OCI-M2 (cell line): Measurements from ENCODE around the gene AHDC1.

Experiments used
- DNase-seq: peaks from one replicate; lab custom pipeline; 2025; ENCODE audit not compliant: unreplicated experiment; lab: John Stamatoyannopoulos, UW

Gene AHDC1

DNA sequence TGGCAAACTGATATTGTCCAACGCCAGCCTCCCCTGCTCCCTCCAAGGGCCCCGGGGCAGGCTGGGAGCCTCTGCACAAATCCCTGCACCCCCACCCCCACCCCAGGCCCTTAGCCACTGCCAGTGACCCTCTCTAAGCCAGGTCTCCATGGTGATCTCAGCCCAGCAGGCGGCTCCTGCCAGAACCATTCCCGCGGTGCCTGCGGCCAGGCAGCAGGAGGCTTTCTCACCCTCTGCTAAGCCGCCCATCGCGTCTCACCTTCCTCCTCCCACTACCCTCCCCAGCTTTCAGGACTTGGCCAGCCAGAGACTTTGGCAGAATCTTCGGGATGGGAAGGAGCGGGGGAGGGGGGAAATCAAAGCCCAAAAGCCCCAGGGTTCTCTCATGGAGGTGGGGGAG, 67.2 kb downstream of the AHDC1 start:
- no peak for DNase-seq

DNA sequence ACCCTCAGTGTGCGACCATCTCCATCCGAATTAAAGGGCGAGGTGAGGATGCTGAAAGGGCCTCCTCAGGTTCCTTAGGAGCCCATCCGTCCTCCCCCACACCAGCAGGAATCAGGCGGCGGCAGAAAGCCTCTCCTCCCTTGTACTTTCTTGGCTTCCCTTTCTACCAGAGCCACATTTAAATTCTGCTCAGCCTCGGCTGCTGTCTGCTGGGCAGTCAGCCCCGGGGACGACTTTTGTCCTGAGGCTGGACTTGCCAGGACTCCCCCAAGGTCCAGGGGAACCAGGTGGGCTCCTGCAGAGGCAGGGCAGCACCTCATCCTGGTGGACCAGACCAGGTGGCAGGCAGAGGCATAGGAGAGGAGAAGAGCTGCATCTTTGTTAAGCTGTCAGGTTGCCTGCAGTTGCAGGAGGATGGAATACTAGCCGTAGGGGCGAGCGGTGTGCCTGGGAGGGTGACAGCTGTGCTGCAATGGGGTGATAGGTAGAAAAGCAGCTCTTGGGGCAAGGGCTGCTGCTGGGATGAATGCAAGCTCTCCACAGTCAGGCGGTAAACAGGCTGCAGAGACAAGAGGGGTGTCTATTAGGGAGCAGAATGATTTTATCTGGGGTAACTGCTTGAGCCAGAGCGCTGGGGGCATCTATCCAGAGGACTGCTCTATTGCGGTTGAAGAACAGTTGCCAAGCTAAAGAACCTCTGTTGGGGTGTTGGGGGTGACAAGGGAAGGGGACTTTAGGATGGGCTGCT, 67.8 kb downstream of the AHDC1 start:
- DNase-seq = no peak

DNA sequence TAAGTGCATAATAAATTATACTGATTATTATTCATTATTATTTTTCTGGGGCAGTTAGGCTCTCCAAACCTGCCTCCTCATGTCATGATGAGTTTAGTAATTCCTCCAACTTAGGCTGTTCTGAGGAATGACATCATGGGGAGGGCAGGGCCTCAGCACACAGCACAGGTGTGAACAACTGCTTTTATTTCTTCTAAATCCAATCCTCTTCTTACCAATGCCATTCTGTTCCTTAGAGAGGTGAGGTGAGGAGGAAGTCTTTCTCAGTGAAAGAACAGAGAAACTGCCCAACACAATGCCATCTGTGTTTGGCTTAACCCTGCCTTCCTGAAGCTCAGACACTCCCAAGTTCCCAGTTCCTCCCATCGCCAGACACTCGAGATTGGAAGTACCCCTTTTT, 68.6 kb downstream of the AHDC1 start:
- no peak for DNase-seq

DNA sequence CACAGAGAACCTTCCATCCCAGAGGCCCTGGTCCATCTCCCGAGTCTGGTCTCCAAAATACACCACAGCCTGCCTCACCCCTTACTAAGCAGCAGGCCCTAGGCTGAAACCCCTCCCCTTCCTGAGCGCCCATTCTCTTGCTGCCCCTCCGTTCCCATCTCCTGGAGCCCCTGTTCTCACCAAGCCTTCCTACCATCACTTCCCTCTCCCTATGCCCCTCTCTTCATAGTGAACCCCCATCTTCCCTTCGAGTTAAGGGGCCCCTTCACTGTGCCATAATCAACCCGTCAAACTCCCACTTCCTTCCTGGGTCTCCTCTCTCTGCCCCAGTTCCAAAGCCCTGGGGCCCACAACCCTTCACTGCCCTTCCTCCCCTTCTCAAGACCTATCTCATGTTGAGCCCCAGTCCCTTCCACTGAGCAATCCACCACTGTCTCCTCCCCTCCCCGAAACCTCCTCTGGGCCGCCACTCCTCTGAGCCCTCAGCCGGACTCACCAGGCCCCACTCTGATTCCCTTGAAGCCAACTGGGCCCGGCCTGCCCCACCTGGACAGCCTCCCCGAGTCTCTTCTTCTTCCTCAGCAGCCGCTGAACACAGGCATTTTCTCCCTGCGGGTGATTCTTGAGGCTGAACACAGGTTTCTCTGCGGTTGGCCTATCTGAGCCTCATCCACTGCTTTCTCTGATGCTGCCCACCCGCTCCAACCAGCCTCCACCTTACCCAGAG, 71.8 kb downstream of the AHDC1 start:
- no peak for DNase-seq

DNA sequence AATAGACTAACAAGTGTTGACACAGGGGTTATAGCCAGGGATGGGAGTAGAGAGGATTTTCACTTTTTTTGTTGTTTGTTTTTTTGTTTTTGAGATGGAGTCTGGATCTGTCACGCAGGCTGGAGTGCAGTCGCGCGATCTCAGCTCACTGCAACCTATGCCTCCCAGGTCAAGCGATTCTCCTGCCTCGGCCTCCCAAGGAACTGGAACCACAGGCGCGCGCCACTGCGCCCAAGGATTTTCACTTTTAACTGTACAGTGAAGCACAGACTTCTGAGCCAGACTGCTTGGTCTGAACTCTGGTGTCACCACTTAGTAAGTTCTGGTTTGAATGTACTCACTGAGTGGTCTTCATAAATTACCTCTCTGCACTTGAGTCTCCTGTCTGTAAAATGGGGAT, 73.8 kb downstream of the AHDC1 start:
- no peak for DNase-seq

DNA sequence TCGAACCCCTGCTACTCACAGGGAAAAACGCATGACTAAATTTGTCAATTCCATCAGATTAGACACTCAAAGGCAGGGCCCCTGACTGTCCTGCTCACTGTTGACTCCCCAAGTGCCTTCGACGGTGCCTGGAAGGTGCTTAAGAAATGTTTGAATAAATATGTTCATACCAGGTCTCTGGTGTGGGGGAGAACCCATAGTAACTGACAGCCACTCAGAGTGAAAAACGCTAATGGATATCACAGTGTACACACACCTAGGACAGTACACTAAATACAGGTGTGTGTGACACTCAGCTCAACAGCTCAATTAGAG, 74.3 kb downstream of the AHDC1 start:
- no peak for DNase-seq

DNA sequence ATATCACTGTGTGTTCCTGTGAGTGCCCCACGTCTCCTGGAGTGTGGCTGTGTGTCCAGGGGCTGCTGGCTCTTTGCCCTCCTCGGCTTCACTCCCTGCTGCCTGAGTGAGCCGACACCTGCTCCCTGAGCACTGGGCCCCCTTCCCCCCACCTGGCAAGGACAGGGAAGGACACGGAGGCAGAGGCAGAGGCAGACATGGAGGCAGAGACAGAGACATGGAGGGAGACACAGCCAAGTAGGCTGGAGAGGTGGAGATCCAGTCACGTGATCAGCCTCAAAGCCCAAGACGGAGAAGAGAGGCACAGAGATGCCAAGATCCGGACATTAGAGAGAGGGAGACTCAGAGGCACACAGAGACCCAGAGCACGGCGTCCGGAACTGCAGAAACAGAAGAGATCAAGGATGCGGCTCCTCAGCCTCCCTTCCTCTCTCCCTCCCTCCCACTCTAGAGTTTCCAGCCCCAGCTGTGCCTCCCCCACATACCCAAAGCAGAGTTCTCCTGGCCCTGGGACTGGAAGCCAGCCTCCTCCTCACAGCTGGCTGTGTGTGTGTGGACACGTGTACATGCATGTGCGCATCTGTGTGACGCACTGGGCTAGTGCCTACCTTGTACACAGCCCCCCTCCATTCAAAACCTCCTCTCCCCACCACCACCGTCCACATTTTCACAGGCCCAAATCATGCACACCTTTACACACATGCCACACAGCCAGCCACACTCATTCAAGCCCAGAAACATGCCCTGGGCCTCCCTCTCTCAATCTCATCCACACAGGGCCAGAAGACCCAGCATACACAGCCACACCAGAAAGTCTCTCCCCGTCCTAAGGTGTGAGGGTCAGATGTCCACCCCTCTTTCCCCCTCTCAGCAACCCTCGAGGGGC, 74.9 kb downstream of the AHDC1 start:
- DNase-seq = no peak

DNA sequence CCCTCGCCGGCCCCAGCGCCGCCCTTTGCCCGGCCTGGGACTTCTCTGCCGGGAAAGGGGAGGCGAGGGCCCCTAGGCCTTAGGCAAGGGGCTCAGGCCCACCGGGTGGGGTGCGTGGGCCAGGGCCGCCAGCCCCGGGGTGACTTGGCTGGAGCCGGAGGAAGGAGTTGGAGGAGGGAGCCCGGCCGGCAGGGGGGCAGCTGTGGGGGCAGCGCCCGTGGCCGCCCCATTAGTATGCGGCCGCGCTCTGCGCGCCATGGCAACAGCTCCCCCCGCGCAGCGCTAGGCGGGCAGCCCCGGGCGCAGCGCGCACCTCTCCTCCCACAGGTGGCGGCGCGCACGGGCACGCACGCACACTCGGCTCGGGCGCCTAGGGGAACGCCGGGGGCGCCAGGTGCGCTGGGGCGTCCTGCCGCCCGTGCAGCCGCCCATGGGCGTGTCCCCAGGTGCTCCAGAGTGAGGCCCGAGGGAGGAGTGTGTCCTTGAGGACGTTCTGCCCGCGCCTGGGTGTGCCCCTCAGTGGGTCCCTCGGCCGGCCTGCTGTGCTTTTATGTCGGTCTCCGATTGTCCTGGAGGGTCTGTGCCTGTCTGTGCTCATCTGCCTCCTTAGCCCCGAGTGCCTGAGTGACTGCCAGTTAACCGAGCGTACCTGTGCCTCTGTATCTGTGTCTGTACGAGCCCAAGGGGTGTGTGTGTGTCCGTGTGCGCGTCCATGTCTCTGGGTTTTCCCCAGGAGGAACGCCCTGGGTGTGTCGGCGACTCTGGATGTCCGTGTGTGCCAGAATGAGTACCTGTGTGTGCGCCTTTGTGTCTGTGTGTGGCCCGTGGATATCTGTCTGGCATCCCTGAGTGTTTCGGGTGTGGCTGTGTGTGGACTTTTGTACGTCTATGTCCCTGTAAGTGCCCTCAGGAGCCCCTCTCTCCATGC, 75.8 kb downstream of the AHDC1 start:
- no peak for DNase-seq

DNA sequence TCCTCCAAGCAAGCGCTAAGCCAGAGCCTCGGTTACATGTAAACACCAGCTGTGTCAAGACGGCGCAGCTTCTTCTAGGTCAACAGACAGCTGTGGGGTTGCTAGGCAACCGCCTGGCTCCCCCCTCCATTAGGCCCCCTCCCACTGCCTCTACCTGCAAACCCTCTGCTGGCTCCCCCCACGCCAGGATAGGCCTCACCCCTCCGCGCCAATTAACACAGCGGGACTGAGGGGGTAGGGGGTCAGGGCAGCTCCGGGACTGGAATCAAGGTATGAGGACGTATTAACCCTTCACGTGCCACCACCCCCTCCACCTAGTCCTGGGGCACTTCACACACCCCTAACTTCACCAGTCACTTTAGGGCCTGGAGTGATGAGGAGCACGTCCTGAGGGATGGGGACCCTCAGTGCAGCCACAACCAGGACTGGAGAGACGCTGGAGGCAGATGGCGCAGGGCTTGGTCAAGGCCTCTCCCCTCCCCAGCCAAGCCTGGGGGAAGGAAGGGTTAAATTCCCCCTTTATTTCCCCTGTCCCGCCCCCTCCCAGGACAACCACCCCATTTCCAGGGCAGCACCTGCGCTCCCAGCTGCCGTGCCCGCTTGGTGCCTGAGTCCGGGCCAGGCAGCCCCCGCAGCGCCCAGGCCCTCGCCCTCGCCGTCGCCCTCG, 76.6 kb downstream of the AHDC1 start:
- DNase-seq = no peak

DNA sequence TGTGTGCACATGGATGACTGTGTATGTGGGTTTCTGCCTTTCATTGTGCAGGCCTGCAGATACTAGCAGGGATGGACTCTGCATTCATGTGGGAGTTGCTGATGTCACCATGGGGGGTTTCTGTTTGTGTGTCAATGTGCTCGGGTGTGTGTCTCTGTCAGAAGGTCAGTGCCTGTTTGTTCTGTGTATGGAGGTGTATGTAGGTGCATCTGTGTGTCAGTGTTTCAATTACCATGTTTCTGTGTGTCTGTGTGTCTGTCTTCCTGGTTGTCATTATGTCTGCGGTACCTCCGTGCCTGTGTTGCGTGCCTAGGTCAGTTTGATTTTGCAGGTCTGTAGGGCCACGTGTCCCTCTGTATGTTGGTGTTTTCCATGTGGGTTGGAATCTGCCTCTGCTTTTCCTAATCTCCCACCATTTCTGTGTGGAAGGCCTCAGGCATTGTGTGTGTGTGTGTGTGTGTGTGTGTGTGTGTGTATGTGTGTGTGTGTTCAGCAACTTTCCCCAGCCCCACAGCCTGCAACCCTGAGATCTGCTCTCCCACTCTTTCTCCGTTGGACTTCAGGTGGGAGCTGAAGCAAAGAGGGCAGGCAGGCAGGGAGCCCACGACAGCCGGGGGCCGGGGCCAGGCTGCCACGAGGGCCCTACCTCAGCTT, 77.2 kb downstream of the AHDC1 start:
- no peak for DNase-seq

DNA sequence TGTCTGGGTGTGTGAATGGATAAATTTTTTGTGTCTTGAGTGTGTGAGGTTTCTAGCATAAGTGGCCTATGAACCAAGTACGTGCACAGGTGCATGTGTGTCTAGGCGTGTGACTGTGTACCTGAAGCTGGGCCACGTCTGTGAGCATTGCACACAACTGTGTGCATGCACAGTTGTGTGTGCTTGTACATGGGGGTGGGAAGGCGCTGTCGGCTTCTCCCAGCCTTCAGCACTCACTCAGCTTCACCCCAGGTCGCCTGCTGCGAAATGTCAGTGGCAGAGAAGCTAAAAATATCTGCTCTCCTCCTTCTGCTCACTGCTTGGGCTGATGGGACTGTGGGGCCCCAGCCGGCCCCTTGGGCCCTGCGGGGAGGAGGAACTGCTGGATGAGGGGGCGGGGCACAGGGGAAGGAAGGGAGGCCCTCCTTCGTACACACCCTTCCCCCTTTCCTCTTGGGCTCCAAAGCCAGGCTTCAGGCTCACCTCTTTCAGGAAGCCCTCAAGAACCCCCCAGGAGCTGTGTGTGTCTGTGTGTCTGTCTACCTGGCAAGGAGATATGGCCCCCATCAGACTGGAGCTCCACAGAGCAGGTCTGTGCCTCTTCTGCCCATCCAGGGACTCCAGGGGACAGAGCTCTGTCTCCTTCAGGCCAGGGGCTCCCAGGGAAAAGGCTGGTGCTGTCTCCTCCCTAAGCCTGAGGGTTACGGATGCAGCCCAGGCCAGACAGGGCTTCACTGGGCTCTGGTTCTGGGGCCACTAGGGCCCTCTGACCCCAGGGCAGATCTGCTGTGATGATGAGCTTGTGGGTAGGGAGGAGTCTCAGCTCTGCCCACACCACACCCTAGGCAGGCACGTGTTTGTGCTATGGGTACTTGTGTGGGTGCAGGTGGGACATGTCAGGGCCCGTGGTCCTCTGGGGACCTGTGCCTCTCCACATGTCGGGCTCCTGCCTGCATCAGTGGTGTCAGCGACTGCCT, 78.4 kb downstream of the AHDC1 start:
- DNase-seq = peak; percentile 31

DNA sequence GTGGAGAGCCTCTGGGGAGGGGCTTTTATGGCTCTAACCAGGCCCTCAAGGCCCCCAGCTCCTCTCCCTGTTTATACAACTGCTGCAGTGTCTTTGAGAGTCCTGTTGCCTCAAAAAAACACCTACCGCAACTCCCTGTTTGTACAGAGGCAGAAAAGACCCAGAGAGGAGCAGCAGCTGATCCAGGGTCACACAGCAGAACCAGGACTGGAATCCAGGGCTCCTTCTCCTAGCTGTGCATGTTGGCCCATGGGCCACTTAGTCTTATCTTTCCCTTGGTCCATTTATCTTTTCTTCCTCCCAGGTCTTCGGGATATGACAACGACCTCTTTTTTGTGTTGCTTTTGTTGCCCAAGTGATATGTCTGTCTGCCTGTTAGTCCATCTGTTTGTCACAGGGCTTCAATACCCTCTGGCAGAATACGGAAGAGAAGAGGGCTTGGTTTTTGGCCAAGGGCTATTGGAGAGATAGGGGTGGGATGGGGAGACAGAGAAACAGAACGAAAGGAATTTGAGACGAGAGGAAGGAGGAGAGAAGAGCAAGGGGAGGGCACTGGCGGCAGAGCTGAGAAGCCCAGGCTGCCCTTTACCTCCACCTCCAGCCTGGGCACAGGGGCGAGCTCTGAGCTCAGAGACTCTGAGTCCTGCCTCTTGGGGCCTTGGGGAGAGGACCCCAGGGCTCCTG, 80.5 kb downstream of the AHDC1 start:
- DNase-seq = no peak

DNA sequence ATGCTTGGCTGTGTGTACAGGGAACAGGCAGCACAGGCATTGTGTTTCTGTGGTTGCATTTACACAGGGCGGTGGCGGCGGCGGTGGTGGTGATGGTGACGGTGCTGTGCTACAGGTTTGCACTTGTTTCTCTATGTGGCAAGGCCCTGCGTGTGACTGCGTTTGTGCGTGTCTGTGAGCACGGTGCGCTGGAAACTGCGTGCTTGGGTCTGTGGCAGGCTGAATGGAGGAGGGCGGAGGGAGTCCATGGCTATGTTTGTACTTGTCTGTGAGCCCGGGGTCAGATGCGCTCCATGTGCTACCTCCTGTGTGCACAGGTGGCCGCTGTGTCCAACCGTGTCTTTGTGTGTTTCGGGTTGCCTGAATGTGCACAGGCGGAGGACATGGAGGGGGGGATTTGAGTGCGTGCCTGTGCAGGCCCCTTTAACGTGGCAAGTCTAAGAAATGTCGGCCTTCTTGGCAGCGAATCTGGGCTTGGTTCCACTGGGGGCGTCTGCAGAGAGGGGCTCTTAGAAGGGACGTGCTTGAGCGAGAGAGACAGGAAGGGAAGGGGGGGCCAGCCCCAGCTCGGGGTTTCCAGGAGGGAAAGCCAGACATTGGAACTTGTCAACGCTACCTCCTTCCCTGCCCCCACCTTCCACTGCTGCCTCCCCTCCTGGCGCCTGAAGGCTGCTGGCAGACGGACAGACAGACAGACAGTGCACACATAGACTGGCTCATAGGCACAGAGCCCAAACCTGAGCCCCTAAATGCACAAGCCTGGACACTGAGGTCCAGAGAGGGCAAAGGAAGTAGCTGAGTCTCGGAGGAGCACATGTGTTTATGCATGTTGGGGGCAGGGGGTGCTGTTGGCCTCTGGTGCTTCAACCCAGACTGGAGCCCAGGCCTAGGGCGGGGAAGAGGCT, 81.3 kb downstream of the AHDC1 start:
- DNase-seq = no peak

DNA sequence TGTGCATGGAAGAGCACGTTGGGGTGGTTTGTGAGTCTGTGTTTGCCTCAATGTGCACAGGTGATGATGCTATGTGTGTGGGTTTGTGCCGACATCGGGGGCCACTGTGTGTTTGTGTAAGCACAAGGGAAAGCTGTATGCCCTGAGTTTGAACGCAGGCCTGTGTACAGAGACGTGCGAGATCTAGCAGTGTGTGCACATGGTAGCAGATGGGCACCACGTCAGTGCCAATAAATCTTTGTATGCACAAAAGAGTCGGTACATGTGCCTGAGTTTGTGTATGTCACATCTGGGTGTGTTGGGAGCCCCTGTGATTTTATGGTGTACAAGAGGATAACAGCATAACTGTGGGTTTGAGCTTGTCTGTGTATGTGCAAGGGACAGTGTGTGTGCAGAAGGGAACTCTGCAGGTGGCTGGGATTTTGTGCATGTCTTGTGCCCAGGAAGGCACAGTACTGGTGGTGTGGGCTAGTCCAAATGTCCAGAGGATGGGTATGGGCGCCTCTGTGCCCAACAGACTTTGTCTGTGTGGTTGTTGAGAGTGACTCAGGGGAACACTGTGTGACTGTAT, 82.0 kb downstream of the AHDC1 start:
- DNase-seq = no peak

DNA sequence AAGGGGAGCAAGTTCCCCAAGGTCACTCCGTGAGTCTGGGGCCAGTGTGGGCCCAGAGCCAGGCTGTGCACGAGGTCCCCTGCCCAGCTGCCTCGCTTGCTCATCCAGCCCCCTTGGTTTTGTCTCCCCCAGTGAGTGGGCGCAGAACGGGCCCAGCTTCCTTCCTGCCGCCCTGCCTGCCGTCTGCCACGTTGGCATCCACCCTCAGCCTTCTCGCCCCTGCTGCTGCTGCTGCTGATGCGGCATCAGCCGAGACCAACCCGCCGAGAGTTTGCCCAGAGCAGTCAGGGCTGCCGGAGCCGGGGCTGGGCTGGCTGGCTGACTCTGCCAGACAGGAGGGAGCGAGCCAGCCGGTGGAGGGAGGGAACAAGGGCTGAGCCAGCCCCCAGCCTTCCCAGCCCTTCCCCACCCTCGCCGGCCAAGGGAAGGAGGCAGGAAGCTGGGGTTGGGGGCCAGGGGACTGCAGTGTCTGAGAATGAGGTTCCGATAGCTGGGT, 82.6 kb downstream of the AHDC1 start:
- no peak for DNase-seq

DNA sequence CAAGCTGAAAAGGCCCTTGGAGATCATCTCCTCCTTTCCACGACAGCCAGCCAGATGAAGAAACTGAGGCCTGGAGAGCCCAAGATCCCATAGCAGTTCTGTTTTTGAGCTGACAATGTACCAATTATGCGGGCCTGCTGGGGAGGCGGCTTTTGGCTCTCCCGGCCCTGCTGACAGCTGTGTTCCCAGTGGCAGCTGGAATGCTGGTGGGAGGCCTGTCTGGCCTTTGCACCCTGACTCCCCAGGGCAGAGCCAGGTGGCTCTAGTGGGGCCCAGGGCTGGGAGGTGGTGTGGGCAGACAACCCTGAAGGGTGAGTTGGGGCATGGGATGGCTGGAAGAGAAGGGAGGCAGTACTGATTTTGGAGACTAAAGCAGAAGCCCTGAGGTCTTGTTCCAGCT, 83.3 kb downstream of the AHDC1 start:
- no peak for DNase-seq
